Measurements from ENCODE around the gene WTIP.
"Not testable (repeated sequence)": the region's sequence is repeated elsewhere in the genome, so short reads cannot be mapped to it uniquely, and the experiment has no call there.

The WTIP gene

GRCh38 chr19:34502582-34503411 is 21.2 kb downstream of the WTIP start:
- in situ Hi-C loops (cut with MboI; ENCODE audit: low sequenced_read_pairs), result no loop called here

- in situ Hi-C loops (cut with MboI; ENCODE audit: low sequenced_read_pairs), result no loop called here
Observed at GRCh38 chr19:34503531-34504272, 22.1 kb downstream of the WTIP start.

- in situ Hi-C loops (cut with MboI; ENCODE audit: low sequenced_read_pairs), result no loop called here
Observed at GRCh38 chr19:34504273-34504808, 22.8 kb downstream of the WTIP start.

GRCh38 chr19:34504809-34505291 is 23.3 kb downstream of the WTIP start:
- in situ Hi-C loops (cut with MboI; ENCODE audit: low sequenced_read_pairs), result no loop called here

GRCh38 chr19:34505321-34506025 is 23.9 kb downstream of the WTIP start:
- in situ Hi-C loops (cut with MboI; ENCODE audit: low sequenced_read_pairs), result no loop called here

GRCh38 chr19:34506026-34506370 is 24.4 kb downstream of the WTIP start:
- in situ Hi-C loops (cut with MboI; ENCODE audit: low sequenced_read_pairs), result no loop called here

- in situ Hi-C loops (cut with MboI; ENCODE audit: low sequenced_read_pairs), result no loop called here
Observed at GRCh38 chr19:34507414-34508067, 26.0 kb downstream of the WTIP start.

- in situ Hi-C loops (cut with MboI; ENCODE audit: low sequenced_read_pairs), result no loop called here
Observed at GRCh38 chr19:34508540-34508939, 27.0 kb downstream of the WTIP start.

- in situ Hi-C loops (cut with MboI; ENCODE audit: low sequenced_read_pairs), result not testable (repeated sequence)
Observed at GRCh38 chr19:34510904-34511303, 29.3 kb downstream of the WTIP start.

- in situ Hi-C loops (cut with MboI; ENCODE audit: low sequenced_read_pairs), result no loop called here
Observed at GRCh38 chr19:34512254-34512822, 30.8 kb downstream of the WTIP start.

GRCh38 chr19:34513767-34514166 is 32.2 kb downstream of the WTIP start:
- in situ Hi-C loops (cut with MboI; ENCODE audit: low sequenced_read_pairs), result no loop called here

- in situ Hi-C loops (cut with MboI; ENCODE audit: low sequenced_read_pairs), result no loop called here
Observed at GRCh38 chr19:34519602-34520001, 38.0 kb downstream of the WTIP start.

GRCh38 chr19:34523408-34523807 is 41.9 kb downstream of the WTIP start:
- in situ Hi-C loops (cut with MboI; ENCODE audit: low sequenced_read_pairs), result no loop called here

GRCh38 chr19:34525001-34525400 is 43.4 kb downstream of the WTIP start:
- in situ Hi-C loops (cut with MboI; ENCODE audit: low sequenced_read_pairs), result no loop called here

- in situ Hi-C loops (cut with MboI; ENCODE audit: low sequenced_read_pairs), result no loop called here
Observed at GRCh38 chr19:34534206-34534605, 52.6 kb downstream of the WTIP start.

GRCh38 chr19:34539396-34539795 is 57.8 kb downstream of the WTIP start:
- in situ Hi-C loops (cut with MboI; ENCODE audit: low sequenced_read_pairs), result no loop called here

GRCh38 chr19:34540811-34541557 is 59.4 kb downstream of the WTIP start:
- in situ Hi-C loops (cut with MboI; ENCODE audit: low sequenced_read_pairs), result no loop called here

- in situ Hi-C loops (cut with MboI; ENCODE audit: low sequenced_read_pairs), result no loop called here
Observed at GRCh38 chr19:34549833-34550232, 68.3 kb downstream of the WTIP start.

- in situ Hi-C loops (cut with MboI; ENCODE audit: low sequenced_read_pairs), result no loop called here
Observed at GRCh38 chr19:34555447-34555846, 73.9 kb downstream of the WTIP start.

- in situ Hi-C loops (cut with MboI; ENCODE audit: low sequenced_read_pairs), result no loop called here
Observed at GRCh38 chr19:34556488-34556887, 74.9 kb downstream of the WTIP start.

Data from HL-60/S4 treated with phorbol 12-myristate 13-acetate at 8.2 ng/mL for 4 days and 3 days (cell line).